Activated naive CD4-positive, alpha-beta T cell treated with anti-CD3 and anti-CD28 coated beads, Interleukin-2, amount 50 U/mL, for 16 hours (primary cell): ENCODE data around the gene SCN8A.
"Not testable (repeated sequence)": the region's sequence is repeated elsewhere in the genome, so short reads cannot be mapped to it uniquely, and the experiment has no call there.

Source experiments
- DNase-seq: peaks from one replicate; pipeline ENCODE4 v3.0.0-alpha.2; 2020

The SCN8A gene

GRCh38 chr12:51625370-51625769 lies 34.3 kb downstream of the SCN8A start:
- DNase-seq: no peak

GRCh38 chr12:51626115-51626514 lies 35.1 kb downstream of the SCN8A start:
- DNase-seq: no peak

- no peak for DNase-seq
Observed at GRCh38 chr12:51626629-51627028, 35.6 kb downstream of the SCN8A start.

- no peak for DNase-seq
Observed at GRCh38 chr12:51630256-51630880, 39.3 kb downstream of the SCN8A start.

GRCh38 chr12:51630986-51631385 lies 40.0 kb downstream of the SCN8A start:
- no peak for DNase-seq

- no peak for DNase-seq
Observed at GRCh38 chr12:51631591-51631990, 40.6 kb downstream of the SCN8A start.

- no peak for DNase-seq
Observed at GRCh38 chr12:51632623-51633022, 41.6 kb downstream of the SCN8A start.

GRCh38 chr12:51635346-51635745 lies 44.3 kb downstream of the SCN8A start:
- no peak for DNase-seq

- DNase-seq: no peak
Observed at GRCh38 chr12:51636581-51636980, 45.5 kb downstream of the SCN8A start.

- no peak for DNase-seq
Observed at GRCh38 chr12:51636986-51637385, 46.0 kb downstream of the SCN8A start.

- no peak for DNase-seq
Observed at GRCh38 chr12:51639361-51639760, 48.3 kb downstream of the SCN8A start.

- DNase-seq: no peak
Observed at GRCh38 chr12:51642286-51642685, 51.3 kb downstream of the SCN8A start.

GRCh38 chr12:51643951-51644350 lies 52.9 kb downstream of the SCN8A start:
- no peak for DNase-seq

- not testable (repeated sequence) for DNase-seq
Observed at GRCh38 chr12:51644691-51645090, 53.7 kb downstream of the SCN8A start.

- no peak for DNase-seq
Observed at GRCh38 chr12:51645961-51646360, 54.9 kb downstream of the SCN8A start.

GRCh38 chr12:51647647-51648046 lies 56.6 kb downstream of the SCN8A start:
- no peak for DNase-seq

GRCh38 chr12:51653431-51653830 lies 62.4 kb downstream of the SCN8A start:
- no peak for DNase-seq

- no peak for DNase-seq
Observed at GRCh38 chr12:51661199-51661598, 70.2 kb downstream of the SCN8A start.

GRCh38 chr12:51661836-51662235 lies 70.8 kb downstream of the SCN8A start:
- DNase-seq: no peak

- no peak for DNase-seq
Observed at GRCh38 chr12:51662728-51663154, 71.7 kb downstream of the SCN8A start.

GRCh38 chr12:51663390-51663789 lies 72.4 kb downstream of the SCN8A start:
- no peak for DNase-seq

GRCh38 chr12:51666696-51667095 lies 75.7 kb downstream of the SCN8A start:
- DNase-seq: no peak

GRCh38 chr12:51667269-51667668 lies 76.2 kb downstream of the SCN8A start:
- no peak for DNase-seq

GRCh38 chr12:51669271-51669670 lies 78.2 kb downstream of the SCN8A start:
- no peak for DNase-seq

GRCh38 chr12:51669996-51670395 lies 79.0 kb downstream of the SCN8A start:
- no peak for DNase-seq

- DNase-seq: no peak
Observed at GRCh38 chr12:51672334-51672733, 81.3 kb downstream of the SCN8A start.
